ENCODE data around the gene CEBPG.

Gene CEBPG

GRCh38 chr19:33382006-33382405 lies 8.5 kb downstream of the CEBPG start:
- H3K36me3 ChIP-seq (replicated peaks in 1 of 2; ENCODE audit: control insufficient read depth in 2 of 2, insufficient read depth in 2 of 2, low read length in 2 of 2), result peaks cover 4 to 62% of the 10 kb centered on the region in 2 donors
- H2AK5ac ChIP-seq (ENCODE audit: low read depth, low read length), result no peak overlapping the region
- H3K9me3 ChIP-seq (replicated peaks in 1 of 2; ENCODE audit: control insufficient read depth in 2 of 2, insufficient read depth in 1 of 2, low read depth in 1 of 2, low read length in 2 of 2), result no peaks in the 10 kb centered on the region
- H3K4ac ChIP-seq (ENCODE audit: low read length), result no peak overlapping the region
- peaks cover 0 to 16% of the 10 kb centered on the region in 2 donors for H3K4me1 ChIP-seq (ENCODE audit: control insufficient read depth in 2 of 2, insufficient read depth in 1 of 2, low read depth in 1 of 2, low read length in 2 of 2)
- H3K23ac ChIP-seq (ENCODE audit: low read depth, low read length, poor library complexity), result no peak overlapping the region
- H3K14ac ChIP-seq (ENCODE audit: low read length), result no peak overlapping the region
- H4K8ac ChIP-seq (ENCODE audit: low read depth, low read length), result no peak overlapping the region
- H2BK12ac ChIP-seq (ENCODE audit: low read length), result no peak overlapping the region
- H3K27me3 ChIP-seq (ENCODE audit: control insufficient read depth in 3 of 3, insufficient read depth in 3 of 3, low read depth in 1 of 3, low read length in 3 of 3), result no peaks in the 10 kb centered on the region
- H3K9ac ChIP-seq (ENCODE audit: low read depth, low read length, poor library complexity), result no peak overlapping the region
- no peak overlapping the region for H2AFZ ChIP-seq (ENCODE audit: low read length)
- DNase-seq (ENCODE audit: low spot score), result no peak
- no peak overlapping the region for H3K4me3 ChIP-seq (ENCODE audit: low read length in 2 of 2)
- H4K91ac ChIP-seq (ENCODE audit: low read depth, low read length, poor library complexity), result no peak overlapping the region
- H2BK15ac ChIP-seq (ENCODE audit: low read length), result no peak overlapping the region
- H3K4me2 ChIP-seq (ENCODE audit: insufficient read depth, low read length, poor library complexity, severe bottlenecking), result no peak overlapping the region
- no peak overlapping the region for H2BK120ac ChIP-seq (ENCODE audit: low read depth, low read length)
- no CpG with 5 or more reads among the region's 4 CpGs for WGBS, 2 donors (ENCODE audit: extremely low coverage in 2 of 2, insufficient read length in 2 of 2, insufficient replicate concordance in 1 of 2)
- H2BK5ac ChIP-seq (ENCODE audit: low read length), result no peak overlapping the region
- H3K79me1 ChIP-seq (ENCODE audit: low read depth, low read length), result no peaks in the 10 kb centered on the region
- H3K27ac ChIP-seq (replicated peaks; ENCODE audit: low read length), result no peak overlapping the region
- H3K18ac ChIP-seq (ENCODE audit: low read length), result no peak overlapping the region

GRCh38 chr19:33382982-33383381 lies 9.5 kb downstream of the CEBPG start:
- no peak overlapping the region for H2AK5ac ChIP-seq (ENCODE audit: low read depth, low read length)
- H3K9ac ChIP-seq (ENCODE audit: low read depth, low read length, poor library complexity), result no peak overlapping the region
- peaks cover 0 to 10% of the 10 kb centered on the region in 2 donors for H3K4me1 ChIP-seq (ENCODE audit: control insufficient read depth in 2 of 2, insufficient read depth in 1 of 2, low read depth in 1 of 2, low read length in 2 of 2)
- no peak overlapping the region for H3K14ac ChIP-seq (ENCODE audit: low read length)
- no peak overlapping the region for H2BK5ac ChIP-seq (ENCODE audit: low read length)
- H3K79me1 ChIP-seq (ENCODE audit: low read depth, low read length), result no peaks in the 10 kb centered on the region
- H3K18ac ChIP-seq (ENCODE audit: low read length), result no peak overlapping the region
- no peaks in the 10 kb centered on the region for H3K9me3 ChIP-seq (replicated peaks in 1 of 2; ENCODE audit: control insufficient read depth in 2 of 2, insufficient read depth in 1 of 2, low read depth in 1 of 2, low read length in 2 of 2)
- no peak overlapping the region for H3K4ac ChIP-seq (ENCODE audit: low read length)
- no peak overlapping the region for H3K4me3 ChIP-seq (ENCODE audit: low read length in 2 of 2)
- H4K8ac ChIP-seq (ENCODE audit: low read depth, low read length), result no peak overlapping the region
- no peaks in the 10 kb centered on the region for H3K27me3 ChIP-seq (ENCODE audit: control insufficient read depth in 3 of 3, insufficient read depth in 3 of 3, low read depth in 1 of 3, low read length in 3 of 3)
- no CpG with 5 or more reads among the region's 4 CpGs for WGBS, 2 donors (ENCODE audit: extremely low coverage in 2 of 2, insufficient read length in 2 of 2, insufficient replicate concordance in 1 of 2)
- no peak overlapping the region for H3K4me2 ChIP-seq (ENCODE audit: insufficient read depth, low read length, poor library complexity, severe bottlenecking)
- no peak overlapping the region for H4K91ac ChIP-seq (ENCODE audit: low read depth, low read length, poor library complexity)
- H2AFZ ChIP-seq (ENCODE audit: low read length), result no peak overlapping the region
- no peak overlapping the region for H2BK15ac ChIP-seq (ENCODE audit: low read length)
- peaks cover 7 to 59% of the 10 kb centered on the region in 2 donors for H3K36me3 ChIP-seq (replicated peaks in 1 of 2; ENCODE audit: control insufficient read depth in 2 of 2, insufficient read depth in 2 of 2, low read length in 2 of 2)
- H3K27ac ChIP-seq (replicated peaks; ENCODE audit: low read length), result no peak overlapping the region
- H2BK120ac ChIP-seq (ENCODE audit: low read depth, low read length), result no peak overlapping the region
- no peak overlapping the region for H3K23ac ChIP-seq (ENCODE audit: low read depth, low read length, poor library complexity)
- DNase-seq (ENCODE audit: low spot score), result no peak
- H2BK12ac ChIP-seq (ENCODE audit: low read length), result no peak overlapping the region

- H3K18ac ChIP-seq (ENCODE audit: low read length), result no peak overlapping the region
- peaks cover 6% of the 10 kb centered on the region for H3K79me1 ChIP-seq (ENCODE audit: low read depth, low read length)
- no peak overlapping the region for H2BK120ac ChIP-seq (ENCODE audit: low read depth, low read length)
- no peak overlapping the region for H4K91ac ChIP-seq (ENCODE audit: low read depth, low read length, poor library complexity)
- no peak overlapping the region for H3K14ac ChIP-seq (ENCODE audit: low read length)
- no peaks in the 10 kb centered on the region for H3K27me3 ChIP-seq (ENCODE audit: control insufficient read depth in 3 of 3, insufficient read depth in 3 of 3, low read depth in 1 of 3, low read length in 3 of 3)
- H2AK5ac ChIP-seq (ENCODE audit: low read depth, low read length), result no peak overlapping the region
- no peak overlapping the region for H3K4me2 ChIP-seq (ENCODE audit: insufficient read depth, low read length, poor library complexity, severe bottlenecking)
- no peak overlapping the region for H3K23ac ChIP-seq (ENCODE audit: low read depth, low read length, poor library complexity)
- no peak overlapping the region for H3K4ac ChIP-seq (ENCODE audit: low read length)
- H3K4me3 ChIP-seq (ENCODE audit: low read length in 2 of 2), result peak overlapping the region in 1 of 2 donors; percentile 22
- no peak overlapping the region for H3K27ac ChIP-seq (replicated peaks; ENCODE audit: low read length)
- no peak for DNase-seq (ENCODE audit: low spot score)
- H4K8ac ChIP-seq (ENCODE audit: low read depth, low read length), result no peak overlapping the region
- H3K36me3 ChIP-seq (replicated peaks in 1 of 2; ENCODE audit: control insufficient read depth in 2 of 2, insufficient read depth in 2 of 2, low read length in 2 of 2), result peaks cover 7 to 55% of the 10 kb centered on the region in 2 donors
- no peak overlapping the region for H2BK15ac ChIP-seq (ENCODE audit: low read length)
- H3K9me3 ChIP-seq (replicated peaks in 1 of 2; ENCODE audit: control insufficient read depth in 2 of 2, insufficient read depth in 1 of 2, low read depth in 1 of 2, low read length in 2 of 2), result no peaks in the 10 kb centered on the region
- H2BK5ac ChIP-seq (ENCODE audit: low read length), result no peak overlapping the region
- no peak overlapping the region for H2AFZ ChIP-seq (ENCODE audit: low read length)
- peaks cover 0 to 4% of the 10 kb centered on the region in 2 donors for H3K4me1 ChIP-seq (ENCODE audit: control insufficient read depth in 2 of 2, insufficient read depth in 1 of 2, low read depth in 1 of 2, low read length in 2 of 2)
- no peak overlapping the region for H2BK12ac ChIP-seq (ENCODE audit: low read length)
- H3K9ac ChIP-seq (ENCODE audit: low read depth, low read length, poor library complexity), result no peak overlapping the region
- WGBS, 2 donors (ENCODE audit: extremely low coverage in 2 of 2, insufficient read length in 2 of 2, insufficient replicate concordance in 1 of 2), result no CpG with 5 or more reads among the region's 13 CpGs
These were observed 10.3 kb downstream of the CEBPG start for GRCh38 chr19:33383720-33384292.

GRCh38 chr19:33384983-33385382 lies 11.5 kb downstream of the CEBPG start:
- H3K23ac ChIP-seq (ENCODE audit: low read depth, low read length, poor library complexity), result no peak overlapping the region
- no peak for DNase-seq (ENCODE audit: low spot score)
- no peak overlapping the region for H4K91ac ChIP-seq (ENCODE audit: low read depth, low read length, poor library complexity)
- no peak overlapping the region for H2BK15ac ChIP-seq (ENCODE audit: low read length)
- H3K36me3 ChIP-seq (replicated peaks in 1 of 2; ENCODE audit: control insufficient read depth in 2 of 2, insufficient read depth in 2 of 2, low read length in 2 of 2), result peaks cover 5 to 43% of the 10 kb centered on the region in 2 donors
- no peak overlapping the region for H3K9ac ChIP-seq (ENCODE audit: low read depth, low read length, poor library complexity)
- H2AFZ ChIP-seq (ENCODE audit: low read length), result no peak overlapping the region
- no peak overlapping the region for H4K8ac ChIP-seq (ENCODE audit: low read depth, low read length)
- no peak overlapping the region for H3K4me2 ChIP-seq (ENCODE audit: insufficient read depth, low read length, poor library complexity, severe bottlenecking)
- H2AK5ac ChIP-seq (ENCODE audit: low read depth, low read length), result no peak overlapping the region
- H2BK5ac ChIP-seq (ENCODE audit: low read length), result no peak overlapping the region
- no peak overlapping the region for H3K14ac ChIP-seq (ENCODE audit: low read length)
- H3K27ac ChIP-seq (replicated peaks; ENCODE audit: low read length), result no peak overlapping the region
- peaks cover 0 to 4% of the 10 kb centered on the region in 2 donors for H3K4me1 ChIP-seq (ENCODE audit: control insufficient read depth in 2 of 2, insufficient read depth in 1 of 2, low read depth in 1 of 2, low read length in 2 of 2)
- WGBS, 2 donors (ENCODE audit: extremely low coverage in 2 of 2, insufficient read length in 2 of 2, insufficient replicate concordance in 1 of 2), result no CpG with 5 or more reads among the region's 8 CpGs
- H3K9me3 ChIP-seq (replicated peaks in 1 of 2; ENCODE audit: control insufficient read depth in 2 of 2, insufficient read depth in 1 of 2, low read depth in 1 of 2, low read length in 2 of 2), result no peaks in the 10 kb centered on the region
- H3K18ac ChIP-seq (ENCODE audit: low read length), result no peak overlapping the region
- no peaks in the 10 kb centered on the region for H3K27me3 ChIP-seq (ENCODE audit: control insufficient read depth in 3 of 3, insufficient read depth in 3 of 3, low read depth in 1 of 3, low read length in 3 of 3)
- H3K4me3 ChIP-seq (ENCODE audit: low read length in 2 of 2), result no peak overlapping the region
- no peak overlapping the region for H2BK12ac ChIP-seq (ENCODE audit: low read length)
- peaks cover 9% of the 10 kb centered on the region for H3K79me1 ChIP-seq (ENCODE audit: low read depth, low read length)
- H3K4ac ChIP-seq (ENCODE audit: low read length), result no peak overlapping the region
- H2BK120ac ChIP-seq (ENCODE audit: low read depth, low read length), result no peak overlapping the region

Measured in neuronal stem cell (in vitro differentiated cells).